Fibroblast of lung (primary cell): ENCODE data around the gene APBB2.

Experiments used
- EZH2 ChIP-seq: IDR thresholded peaks from 2 replicates; pipeline ENCODE4 v1.5.1; 2012; ENCODE audit warnings: low read length, control low read depth, mild to moderate bottlenecking; ENCODE audit errors: missing control alignments
- TF ChIP-seq, protein P1 (sequence below), 2 donors: IDR thresholded peaks in 1 of 2; conservative IDR thresholded peaks in 1 of 2; 1 replicate in 1 of 2; 2 replicates in 1 of 2; pipeline ENCODE4 v1.5.1; 2011 to 2012; ENCODE audit warnings: low read length in 2 of 2, control low read depth in 1 of 2, inconsistent platforms in 1 of 2, low read depth in 1 of 2, mild to moderate bottlenecking in 1 of 2

DNA sequence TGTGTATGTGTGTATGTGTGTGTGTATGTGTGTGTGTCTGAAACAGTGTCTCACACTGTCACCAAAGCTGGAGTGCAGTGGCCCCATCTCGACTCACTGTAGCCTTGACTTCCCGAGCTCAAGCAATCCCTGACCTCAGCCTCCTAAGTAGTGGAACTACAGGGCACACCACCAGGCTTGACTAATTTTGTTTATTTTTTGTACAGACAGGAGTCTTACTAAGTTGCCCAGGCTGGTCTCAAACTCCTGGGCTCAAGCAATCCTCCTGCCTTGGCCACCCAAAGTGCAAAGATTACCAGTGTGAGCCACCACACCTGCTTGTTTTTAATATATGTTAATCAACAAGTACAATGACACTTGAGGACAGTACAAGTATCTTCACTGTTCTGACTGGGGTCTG, 92.4 kb downstream of the APBB2 start:
- no peak for TF ChIP-seq EZH2
- TF ChIP-seq, protein P1, sequence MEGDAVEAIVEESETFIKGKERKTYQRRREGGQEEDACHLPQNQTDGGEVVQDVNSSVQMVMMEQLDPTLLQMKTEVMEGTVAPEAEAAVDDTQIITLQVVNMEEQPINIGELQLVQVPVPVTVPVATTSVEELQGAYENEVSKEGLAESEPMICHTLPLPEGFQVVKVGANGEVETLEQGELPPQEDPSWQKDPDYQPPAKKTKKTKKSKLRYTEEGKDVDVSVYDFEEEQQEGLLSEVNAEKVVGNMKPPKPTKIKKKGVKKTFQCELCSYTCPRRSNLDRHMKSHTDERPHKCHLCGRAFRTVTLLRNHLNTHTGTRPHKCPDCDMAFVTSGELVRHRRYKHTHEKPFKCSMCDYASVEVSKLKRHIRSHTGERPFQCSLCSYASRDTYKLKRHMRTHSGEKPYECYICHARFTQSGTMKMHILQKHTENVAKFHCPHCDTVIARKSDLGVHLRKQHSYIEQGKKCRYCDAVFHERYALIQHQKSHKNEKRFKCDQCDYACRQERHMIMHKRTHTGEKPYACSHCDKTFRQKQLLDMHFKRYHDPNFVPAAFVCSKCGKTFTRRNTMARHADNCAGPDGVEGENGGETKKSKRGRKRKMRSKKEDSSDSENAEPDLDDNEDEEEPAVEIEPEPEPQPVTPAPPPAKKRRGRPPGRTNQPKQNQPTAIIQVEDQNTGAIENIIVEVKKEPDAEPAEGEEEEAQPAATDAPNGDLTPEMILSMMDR (conservative IDR thresholded peaks at IDR 0.05 in 1 of 2, IDR thresholded peaks at IDR 0.05 in 1 of 2; ENCODE audit: low read depth in 1 of 2, low read length in 2 of 2): no peak
